Embryonic facial prominence (tissue), 1 donor: ENCODE results near the gene LUZP1.
"Not testable (repeated sequence)": the region's sequence is repeated elsewhere in the genome, so short reads cannot be mapped to it uniquely, and the experiment has no call there.

Experiments
- DNase-seq: peaks from one replicate; pipeline ENCODE4 v3.0.0-alpha.2; 2016; ENCODE audit errors: extremely low spot score

The LUZP1 gene

GRCh38 chr1:23168445-23169194 is at the start of gene LUZP1:
Gene LUZP1, minus strand, starts transcription at chr1:23168856.
- DNase-seq, result peak; percentile 78

DNA sequence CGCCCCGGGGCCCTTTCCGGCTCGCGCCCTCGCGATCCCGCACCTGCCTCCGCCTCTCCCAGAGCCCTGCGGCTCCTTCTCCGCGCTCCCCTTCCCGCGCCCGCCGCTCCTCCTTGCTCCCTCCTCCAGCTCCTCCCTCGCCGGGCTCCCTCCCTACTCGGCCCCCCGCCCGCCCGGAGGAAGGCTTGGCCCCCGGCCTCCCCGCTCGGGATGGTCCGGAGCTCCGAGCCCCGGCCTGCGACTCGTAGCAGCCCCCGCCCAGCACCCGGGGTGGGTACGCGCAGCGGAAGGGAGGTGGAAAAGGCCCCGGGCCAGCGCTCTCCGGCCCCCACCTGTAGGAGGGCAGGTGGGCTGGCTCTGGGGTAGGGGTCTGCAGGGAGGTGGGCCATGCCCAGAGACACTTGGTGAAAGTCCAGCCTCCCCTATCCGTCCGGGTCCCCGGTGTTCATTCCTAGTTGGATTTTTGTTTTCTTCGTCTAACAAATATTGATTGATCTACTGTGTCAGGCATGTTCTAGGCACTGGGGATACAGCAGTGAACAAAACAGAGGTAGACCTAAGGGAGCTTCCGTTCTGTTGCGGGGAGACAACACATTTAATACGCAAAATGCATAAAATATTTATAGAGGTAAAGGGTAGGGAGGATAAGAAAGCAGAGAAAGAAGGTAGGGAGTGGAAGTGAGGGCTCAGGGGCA is 48.9 kb upstream of the LUZP1 start, which contains the start of gene HTR1D:
Gene HTR1D (minus strand): TSS at position 82 of the 695 bp plus-strand sequence. CDS start 23,283 bp downstream, outside the sequence.
- no peak for DNase-seq

GRCh38 chr1:23216771-23217420 is 48.2 kb upstream of the LUZP1 start:
- no peak for DNase-seq

DNA sequence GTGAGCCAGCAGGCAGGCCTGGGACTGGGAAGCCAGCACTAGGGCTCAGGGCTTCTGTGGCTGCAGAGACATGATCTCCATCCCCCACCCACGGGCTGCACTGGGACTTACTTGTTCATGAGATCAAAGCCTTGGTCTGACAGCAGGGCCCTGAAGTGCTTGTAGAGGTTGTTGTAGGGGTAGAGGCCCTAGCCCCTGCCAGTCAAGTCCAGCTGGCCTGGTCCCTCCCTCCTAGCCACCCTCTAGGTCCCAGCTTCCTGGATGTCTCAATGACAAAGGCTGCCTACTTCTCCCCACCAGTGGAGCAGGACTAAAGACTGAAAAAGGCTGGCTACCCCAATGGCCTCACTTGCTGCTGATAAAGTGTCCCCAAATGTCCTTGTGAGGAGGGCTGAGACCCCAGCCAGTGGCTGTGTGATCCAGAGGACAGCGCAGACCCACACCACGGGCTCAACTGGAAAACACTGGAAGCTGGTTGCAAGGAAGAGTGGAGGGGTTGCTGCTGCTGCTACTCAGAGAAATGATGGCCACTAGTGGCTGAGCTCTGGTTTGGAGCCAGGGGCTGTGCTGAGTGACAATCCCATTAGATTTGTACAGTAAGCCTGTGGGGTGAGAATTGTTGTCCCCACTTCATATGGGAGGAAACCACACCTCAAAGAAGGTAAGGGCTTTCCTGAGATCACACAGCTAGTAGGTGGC is 47.2 kb upstream of the LUZP1 start:
- DNase-seq, result no peak

- no peak for DNase-seq
Measured at GRCh38 chr1:23215291-23215690, 46.6 kb upstream of the LUZP1 start.

DNA sequence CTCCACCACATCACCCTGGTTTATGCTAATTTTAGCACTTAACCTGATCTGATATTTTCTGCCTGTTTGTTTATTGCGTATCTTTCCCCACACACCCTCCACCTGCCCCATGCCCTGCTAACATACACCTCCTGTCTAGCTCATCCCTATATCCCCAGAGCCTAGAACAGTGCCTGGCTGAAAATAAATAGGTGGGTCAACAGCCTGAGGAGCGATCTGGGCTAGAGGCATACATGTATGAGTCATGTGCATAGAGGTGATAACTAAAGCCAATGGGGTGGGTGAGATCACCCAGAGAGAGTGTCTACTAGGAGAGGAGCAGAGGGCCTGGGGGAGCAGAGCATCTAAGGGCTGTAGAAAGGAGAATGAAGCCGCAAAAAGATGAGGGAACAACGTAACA is 46.0 kb upstream of the LUZP1 start:
- DNase-seq, result no peak

DNA sequence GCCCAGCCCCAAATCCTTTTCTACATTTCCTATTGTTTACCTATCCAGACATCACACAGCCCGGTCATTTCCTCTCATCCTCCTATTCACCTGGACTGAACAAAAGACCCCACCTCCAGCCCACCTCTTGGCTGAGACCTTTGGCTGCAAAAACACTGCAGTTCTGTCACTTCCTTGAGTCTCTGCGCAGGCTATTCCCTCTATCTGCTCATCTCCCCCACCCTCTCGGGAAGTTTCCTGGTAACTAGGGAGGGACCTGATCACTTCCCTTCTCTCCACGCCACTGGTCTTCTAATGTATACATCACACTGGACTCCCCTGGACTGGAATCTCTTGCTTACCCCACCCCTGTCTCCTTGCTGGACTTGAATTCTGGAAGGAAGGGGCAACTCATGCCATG is 43.3 kb upstream of the LUZP1 start:
- DNase-seq, result no peak

- no peak for DNase-seq
Measured at GRCh38 chr1:23210963-23211362, 42.3 kb upstream of the LUZP1 start.

DNA sequence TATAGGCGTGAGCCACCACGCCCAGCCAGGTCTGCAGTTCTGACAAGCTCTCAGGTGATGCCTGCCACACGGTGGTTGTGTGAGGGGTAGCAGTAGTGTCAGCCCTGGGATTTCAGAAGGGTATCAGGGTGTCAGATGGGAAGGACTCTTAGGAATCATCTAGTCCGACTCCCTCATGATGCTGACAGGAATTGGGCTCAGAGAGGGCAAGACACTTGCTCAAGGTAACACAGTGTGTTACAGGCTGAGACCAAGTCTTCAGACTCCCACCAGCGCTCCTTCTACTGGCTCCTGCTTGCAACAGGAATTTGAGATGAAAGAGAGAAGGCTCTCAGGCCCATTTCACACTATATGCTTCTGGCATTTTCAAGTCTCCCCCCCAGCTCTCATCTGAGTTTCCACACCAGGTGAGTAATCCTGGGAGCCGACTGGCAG is 41.7 kb upstream of the LUZP1 start:
- no peak for DNase-seq

GRCh38 chr1:23209770-23210169 is 41.1 kb upstream of the LUZP1 start:
- DNase-seq, result no peak

DNA sequence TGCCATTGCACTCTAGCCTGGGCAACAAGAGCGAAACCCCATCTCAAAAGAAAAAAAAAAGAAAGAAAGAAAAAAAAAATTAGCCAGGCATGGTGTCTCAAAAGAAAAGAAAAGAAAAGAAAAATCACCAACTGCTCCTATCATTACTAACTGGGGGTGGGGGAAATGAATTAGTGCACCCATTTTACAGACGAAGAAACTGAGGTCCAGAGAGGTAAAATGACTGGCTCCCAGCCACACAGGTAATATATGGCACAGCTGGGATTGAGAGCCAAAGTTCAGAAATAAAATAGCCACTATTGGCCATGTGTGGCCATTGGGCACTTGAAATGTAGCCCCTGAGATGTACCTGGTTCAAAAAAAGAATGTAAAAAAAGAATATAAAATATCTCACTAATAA is 39.9 kb upstream of the LUZP1 start:
- DNase-seq, result no peak

DNA sequence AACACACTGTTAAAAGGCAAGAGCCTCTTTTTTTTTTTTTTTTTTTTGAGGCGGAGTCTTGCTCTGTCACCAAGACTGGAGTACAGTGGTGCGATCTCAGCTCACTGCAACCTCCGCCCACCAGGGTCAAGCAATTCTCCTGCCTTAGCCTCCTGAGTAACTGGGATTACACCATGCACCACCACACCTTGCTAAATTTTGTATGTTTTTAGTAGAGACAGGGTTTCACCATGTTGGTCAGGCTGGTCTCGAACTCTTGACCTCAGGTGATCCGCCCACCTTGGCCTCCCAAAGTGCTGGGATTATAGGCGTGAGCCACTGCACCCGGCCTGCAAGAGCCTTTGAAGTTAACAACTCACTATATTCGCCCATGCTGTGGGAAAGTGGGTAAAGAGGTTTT is 39.1 kb upstream of the LUZP1 start:
- not testable (repeated sequence) for DNase-seq

DNA sequence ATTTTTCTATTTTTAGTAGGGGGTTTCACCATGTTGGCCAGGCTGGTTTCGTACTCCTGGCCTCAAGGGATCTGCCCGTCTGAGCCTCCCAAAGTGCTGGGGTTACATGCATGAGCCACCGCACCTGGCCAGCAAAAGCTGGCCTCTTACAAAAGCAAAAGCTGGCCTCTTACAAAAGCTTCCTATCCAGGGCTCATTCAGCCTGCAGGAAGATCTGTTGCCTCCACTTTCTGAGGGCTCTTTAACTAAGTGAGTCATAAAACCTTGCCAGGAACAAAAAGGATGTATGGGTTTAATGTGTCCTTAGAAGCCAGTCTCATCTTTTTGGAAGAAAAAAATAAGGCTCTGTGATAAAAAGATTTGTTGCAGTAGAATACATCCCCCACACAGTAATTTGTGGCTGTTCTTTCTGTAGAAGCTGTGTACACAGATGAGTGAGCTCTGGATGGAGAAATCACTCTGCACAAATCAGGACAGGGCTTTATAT is 33.6 kb upstream of the LUZP1 start:
- no peak for DNase-seq

- no peak for DNase-seq
Measured at GRCh38 chr1:23200883-23201282, 32.2 kb upstream of the LUZP1 start.

- DNase-seq, result no peak
Measured at GRCh38 chr1:23198373-23198772, 29.7 kb upstream of the LUZP1 start.

DNA sequence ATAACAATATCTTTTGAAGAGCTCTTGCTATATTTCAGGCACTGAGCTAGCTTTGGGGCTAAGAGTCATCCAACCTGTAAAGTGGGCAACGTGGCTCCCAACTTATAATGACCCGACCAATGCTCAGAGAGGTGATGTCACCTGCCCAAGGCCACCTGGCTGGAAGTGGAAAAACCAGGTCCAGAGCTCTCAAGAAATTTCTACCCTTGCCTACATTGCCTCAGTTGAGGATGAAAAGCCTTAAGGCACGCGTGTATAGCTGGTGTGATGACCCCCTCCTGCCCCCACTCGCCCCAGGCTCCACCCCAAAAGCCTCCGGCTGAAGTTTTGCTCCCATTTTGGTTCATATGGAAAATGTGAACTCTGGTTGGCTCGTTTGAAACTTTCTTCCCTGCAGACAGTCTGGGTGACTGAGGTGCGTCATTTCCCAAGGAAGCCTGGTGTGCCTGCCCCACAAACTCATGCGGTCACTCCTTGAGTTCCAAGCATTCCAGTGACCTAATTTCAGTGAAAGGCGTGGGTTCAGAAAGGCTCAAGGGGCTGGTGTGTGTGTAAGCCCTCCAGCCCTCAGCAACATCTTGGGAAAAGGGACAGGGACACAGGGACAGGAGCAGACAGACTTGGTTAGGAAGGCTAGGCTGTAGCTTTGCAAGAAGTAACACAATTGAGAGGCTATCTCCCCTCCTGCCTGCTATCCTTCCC is 28.1 kb upstream of the LUZP1 start:
- no peak for DNase-seq

DNA sequence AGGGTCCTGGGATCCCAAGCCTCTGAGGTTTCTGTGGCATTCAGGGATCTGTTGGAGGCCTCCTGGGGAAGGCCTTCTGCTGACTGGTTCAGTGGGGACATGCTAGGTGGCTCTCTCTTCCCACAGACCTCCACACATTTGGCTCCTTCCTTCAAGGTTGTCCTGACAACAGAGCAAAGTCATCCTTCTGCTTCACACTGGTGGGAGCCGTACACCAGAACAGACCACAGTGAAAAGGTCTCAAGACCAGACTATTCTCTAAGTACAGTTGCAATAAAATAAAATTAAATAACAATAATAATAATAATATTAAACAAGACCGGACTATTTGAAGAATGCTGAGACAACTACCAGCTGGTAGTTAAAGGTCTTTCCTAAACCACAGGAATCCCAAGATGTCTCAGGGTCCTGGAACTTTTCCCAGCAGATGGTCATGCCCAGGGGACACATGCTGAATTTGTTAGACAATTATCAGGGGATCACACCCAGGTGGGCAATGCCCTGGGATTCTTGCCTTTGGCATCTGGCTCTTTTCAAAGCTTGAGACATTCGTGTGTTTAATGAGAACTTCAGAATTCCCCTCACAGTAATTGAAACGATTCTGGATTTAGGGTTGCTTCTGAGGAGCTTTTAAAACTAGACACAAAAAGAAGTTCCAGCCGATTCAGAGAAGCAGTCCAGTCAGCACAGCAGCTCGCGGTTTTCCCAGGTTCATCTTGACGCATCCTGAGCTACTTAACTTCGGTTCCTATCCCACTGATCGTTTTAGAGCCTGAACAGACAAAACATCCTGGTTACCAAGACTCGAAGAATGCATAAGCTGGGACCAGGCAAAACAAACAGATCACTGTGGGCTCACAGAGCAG is 25.7 kb upstream of the LUZP1 start:
- DNase-seq, result no peak

- no peak for DNase-seq
Measured at GRCh38 chr1:23193391-23194118, 24.9 kb upstream of the LUZP1 start.

GRCh38 chr1:23191199-23191598 is 22.5 kb upstream of the LUZP1 start:
- no peak for DNase-seq
